IMR-90 (cell line): Measurements from ENCODE around the gene SLC2A3. TPM values are rescaled to one million over a fixed set of nuclear protein-coding genes. Genes with fewer than 3 reads are reported as not detected.
A peak's percentile ranks its signal among the peaks of the same experiment; 100 is the strongest.

ENCODE experiments used
- ATAC-seq: fragments of 200-7000 bp; cut with Tn5 transposase; 2 replicates; pipeline ENCODE4 v1.9.1; 2020; ENCODE audit warnings: low read depth, mild to moderate bottlenecking, moderate library complexity
- BruUV-seq: library from RNA; stranded (reverse); fragments of 400-500 nt; replicated peaks from 2 replicates; lab custom pipeline; 2021; lab: Mats Ljungman, UMichigan
- CTCF ChIA-PET: fragments of 300-600 bp; formaldehyde crosslinking; extraction: SDS; loops from one replicate; lab custom pipeline; 2021; ENCODE audit warnings: antibody characterized with exemption; lab: Yijun Ruan, JAX
- POLR2A ChIA-PET: fragments of 300-600 bp; sonication (Branson Sonifier 250); formaldehyde crosslinking; loops from one replicate; lab custom pipeline; 2022; ENCODE audit warnings: antibody characterized with exemption; ENCODE audit not compliant: unreplicated experiment; lab: Charles Lee
- DNase-seq: peaks from one replicate; pipeline ENCODE4 v3.0.0; 2013
- H2AFZ ChIP-seq: replicated peaks from 2 replicates; pipeline ENCODE3; 2013; ENCODE audit warnings: low read length, mild to moderate bottlenecking; ENCODE audit not compliant: poor library complexity
- H2AK5ac ChIP-seq: 2 replicates; pipeline ENCODE4 v1.6.1; 2013; ENCODE audit warnings: low read depth, low read length, inconsistent platforms
- H2AK9ac ChIP-seq: replicated peaks from 2 replicates; pipeline ENCODE3; 2013; ENCODE audit warnings: mild to moderate bottlenecking, low read depth, low read length, moderate library complexity; ENCODE audit not compliant: poor library complexity
- H2BK120ac ChIP-seq: 2 replicates; pipeline ENCODE4 v1.6.1; 2013; ENCODE audit warnings: low read depth, low read length, inconsistent platforms
- H2BK15ac ChIP-seq: 3 replicates; pipeline ENCODE4 v1.6.1; 2013; ENCODE audit warnings: low read depth, low read length, inconsistent platforms
- H2BK20ac ChIP-seq: 2 replicates; pipeline ENCODE4 v1.6.1; 2013; ENCODE audit warnings: low read depth, mild to moderate bottlenecking, inconsistent platforms, low read length, moderate library complexity
- H2BK5ac ChIP-seq: 2 replicates; pipeline ENCODE4 v1.6.1; 2013; ENCODE audit warnings: mild to moderate bottlenecking, low read depth, low read length, inconsistent platforms; ENCODE audit not compliant: poor library complexity, severe bottlenecking
- H3K14ac ChIP-seq: replicated peaks from 2 replicates; pipeline ENCODE4 v1.6.1; 2013; ENCODE audit warnings: low read depth, low read length, inconsistent platforms
- H3K18ac ChIP-seq: 2 replicates; pipeline ENCODE4 v1.6.1; 2013; ENCODE audit warnings: low read depth, low read length, control low read depth
- H3K23ac ChIP-seq: 2 replicates; pipeline ENCODE4 v1.6.1; 2013; ENCODE audit warnings: low read depth, low read length, inconsistent platforms
- H3K27ac ChIP-seq: 2 replicates; pipeline ENCODE4 v1.5.1; 2013; ENCODE audit warnings: mild to moderate bottlenecking, control low read depth, low read length; ENCODE audit not compliant: insufficient read depth
- H3K27me3 ChIP-seq: 2 replicates; pipeline ENCODE4 v1.6.1; 2013; ENCODE audit warnings: low read length; ENCODE audit not compliant: control insufficient read depth, insufficient read depth
- H3K36me3 ChIP-seq: 2 replicates; pipeline ENCODE4 v1.6.1; 2013; ENCODE audit warnings: low read length, mixed read lengths; ENCODE audit not compliant: control insufficient read depth, insufficient read depth
- H3K4ac ChIP-seq: 2 replicates; pipeline ENCODE4 v1.6.1; 2013; ENCODE audit warnings: low read depth, low read length, inconsistent platforms
- H3K4me1 ChIP-seq: 2 replicates; pipeline ENCODE4 v1.6.1; 2013; ENCODE audit warnings: low read length, mixed read lengths; ENCODE audit not compliant: control insufficient read depth, insufficient read depth
- H3K4me2 ChIP-seq: 2 replicates; pipeline ENCODE4 v1.6.1; 2013; ENCODE audit warnings: low read depth, mild to moderate bottlenecking, control low read depth, low read length, moderate library complexity
- H3K4me3 ChIP-seq: 2 replicates; pipeline ENCODE4 v1.5.1; 2013; ENCODE audit warnings: low read depth, mild to moderate bottlenecking, control low read depth, low read length, moderate library complexity; ENCODE audit not compliant: insufficient read depth
- H3K56ac ChIP-seq: 2 replicates; pipeline ENCODE4 v1.6.1; 2013; ENCODE audit warnings: low read length, inconsistent platforms; ENCODE audit not compliant: insufficient read depth; ENCODE audit errors: extremely low read depth
- H3K79me1 ChIP-seq, 2 experiments: 2 replicates each; pipeline ENCODE4 v1.6.1; 2013; ENCODE audit warnings: low read length in 2 of 2, inconsistent platforms in 1 of 2, low read depth in 1 of 2
- H3K9ac ChIP-seq: 2 replicates; pipeline ENCODE4 v1.6.1; 2013; ENCODE audit warnings: low read depth, low read length, control low read depth
- H3K9me1 ChIP-seq: 2 replicates; pipeline ENCODE4 v1.6.1; 2013; ENCODE audit warnings: low read length, inconsistent platforms; ENCODE audit not compliant: insufficient read depth
- H3K9me3 ChIP-seq: 2 replicates; pipeline ENCODE4 v1.6.1; 2013; ENCODE audit warnings: low read length; ENCODE audit not compliant: control insufficient read depth, insufficient read depth
- H4K20me1 ChIP-seq: 2 replicates; pipeline ENCODE4 v1.6.1; 2013; ENCODE audit warnings: low read length, inconsistent platforms; ENCODE audit not compliant: insufficient read depth
- H4K5ac ChIP-seq: 2 replicates; pipeline ENCODE4 v1.6.1; 2013; ENCODE audit warnings: mild to moderate bottlenecking, low read depth, low read length, control low read depth
- H4K8ac ChIP-seq, 2 experiments: 2 replicates each; pipeline ENCODE4 v1.6.1; 2013; ENCODE audit warnings: low read depth in 2 of 2, low read length in 2 of 2, control low read depth in 1 of 2, inconsistent platforms in 1 of 2
- H4K91ac ChIP-seq: 2 replicates; pipeline ENCODE4 v1.6.1; 2013; ENCODE audit warnings: low read depth, low read length, inconsistent platforms; ENCODE audit not compliant: insufficient read depth
- BHLHE40 ChIP-seq: fragments of 150-350 bp; IDR thresholded peaks from 2 replicates; pipeline ENCODE4 v1.6.1; 2016; ENCODE audit warnings: mild to moderate bottlenecking, low read depth, low read length
- CEBPB ChIP-seq: IDR thresholded peaks from 2 replicates; pipeline ENCODE4 v1.6.1; 2012; ENCODE audit warnings: low read depth, low read length, improper control_type of control experiment
- CHD1 ChIP-seq: IDR thresholded peaks from 2 replicates; pipeline ENCODE4 v1.6.1; 2012; ENCODE audit warnings: low read depth, low read length, improper control_type of control experiment
- FOS ChIP-seq: fragments of 150-350 bp; IDR thresholded peaks from 2 replicates; pipeline ENCODE4 v1.6.1; 2016; ENCODE audit warnings: low read depth, low read length
- MAFK ChIP-seq: IDR thresholded peaks from 2 replicates; pipeline ENCODE4 v1.6.1; 2012; ENCODE audit warnings: low read depth, low read length, improper control_type of control experiment
- NFE2L2 ChIP-seq: fragments of 150-350 bp; IDR thresholded peaks from 2 replicates; pipeline ENCODE4 v1.6.1; 2016; ENCODE audit warnings: low read depth, mild to moderate bottlenecking, low read length
- POLR2A ChIP-seq: IDR thresholded peaks from 2 replicates; pipeline ENCODE4 v1.6.1; 2012; ENCODE audit warnings: mild to moderate bottlenecking, low read depth, low read length
- RAD21 ChIP-seq: IDR thresholded peaks from 2 replicates; pipeline ENCODE4 v1.6.1; 2012; ENCODE audit warnings: low read length, improper control_type of control experiment
- RFX5 ChIP-seq: IDR thresholded peaks from 2 replicates; pipeline ENCODE4 v1.8.0; 2012; ENCODE audit warnings: low read depth, mild to moderate bottlenecking, low read length, moderate library complexity
- SMC3 ChIP-seq: fragments of 150-350 bp; IDR thresholded peaks from 2 replicates; pipeline ENCODE4 v1.6.1; 2016; ENCODE audit warnings: low read depth, mild to moderate bottlenecking, antibody characterized with exemption, low read length, moderate library complexity
- WGBS, 2 experiments: methylation state at CpG; one replicate each; pipeline versions ENCODE4 v1.1.5 to v1.1.7; 2013; ENCODE audit warnings: missing lambda C conversion rate in 2 of 2; ENCODE audit not compliant: insufficient read length in 1 of 2; ENCODE audit errors: extremely low coverage in 2 of 2; 5-methylcytosine and 5-hydroxymethylcytosine counted together
- dilution Hi-C: fragments of 300-500 bp; cut with HindIII; formaldehyde crosslinking; loops from one replicate; pipeline ENCODE4 v1.14.3; 2018; ENCODE audit warnings: low sequenced_read_pairs; ENCODE audit not compliant: unreplicated experiment
- in situ Hi-C: fragments of 300-500 bp; cut with MboI; formaldehyde crosslinking; loops from 3 replicates; pipeline ENCODE4 v1.14.3; 2019; ENCODE audit warnings: low sequenced_read_pairs, inconsistent platforms, mixed read lengths
- intact Hi-C: fragments of 100-400 bp; cut with micrococcal nuclease; formaldehyde crosslinking; loops from 2 replicates; pipeline ENCODE4 v1.10.0; 2022
- polyA plus RNA-seq, 3 experiments: library from polyadenylated mRNA; depleted of rRNA; stranded (reverse); fragments of >200 nt; gene quantifications; 2 replicates each; pipeline ENCODE4 v1.2.3, GENCODE V29; 2012; ENCODE audit warnings: low replicate concordance in 1 of 3
- total RNA-seq: library from RNA; depleted of rRNA; stranded (reverse); fragments of >200 nt; gene quantifications from 2 replicates; pipeline ENCODE4 v1.2.3, GENCODE V29; 2012
- TF ChIP-seq, protein P1 (sequence below): fragments of 150-350 bp; IDR thresholded peaks from 2 replicates; pipeline ENCODE4 v1.6.1; 2016; ENCODE audit warnings: low read depth, mild to moderate bottlenecking, low read length, moderate library complexity, borderline replicate concordance
- TF ChIP-seq, protein P2 (sequence below): conservative IDR thresholded peaks from 2 replicates; pipeline ENCODE4 v1.5.1; 2012; ENCODE audit warnings: mild to moderate bottlenecking, low read depth, low read length, improper control_type of control experiment
- TF ChIP-seq, protein P3 (sequence below): fragments of 150-350 bp; IDR thresholded peaks from 2 replicates; pipeline ENCODE4 v1.6.1; 2017; ENCODE audit warnings: mild to moderate bottlenecking, antibody characterized with exemption, low read length, low read depth

SLC2A3 gene
- total and polyA plus RNA-seq, 2 of the 4 experiments (the other 2 are of a cell fraction), result 46.1 to 54.8 TPM

DNA sequence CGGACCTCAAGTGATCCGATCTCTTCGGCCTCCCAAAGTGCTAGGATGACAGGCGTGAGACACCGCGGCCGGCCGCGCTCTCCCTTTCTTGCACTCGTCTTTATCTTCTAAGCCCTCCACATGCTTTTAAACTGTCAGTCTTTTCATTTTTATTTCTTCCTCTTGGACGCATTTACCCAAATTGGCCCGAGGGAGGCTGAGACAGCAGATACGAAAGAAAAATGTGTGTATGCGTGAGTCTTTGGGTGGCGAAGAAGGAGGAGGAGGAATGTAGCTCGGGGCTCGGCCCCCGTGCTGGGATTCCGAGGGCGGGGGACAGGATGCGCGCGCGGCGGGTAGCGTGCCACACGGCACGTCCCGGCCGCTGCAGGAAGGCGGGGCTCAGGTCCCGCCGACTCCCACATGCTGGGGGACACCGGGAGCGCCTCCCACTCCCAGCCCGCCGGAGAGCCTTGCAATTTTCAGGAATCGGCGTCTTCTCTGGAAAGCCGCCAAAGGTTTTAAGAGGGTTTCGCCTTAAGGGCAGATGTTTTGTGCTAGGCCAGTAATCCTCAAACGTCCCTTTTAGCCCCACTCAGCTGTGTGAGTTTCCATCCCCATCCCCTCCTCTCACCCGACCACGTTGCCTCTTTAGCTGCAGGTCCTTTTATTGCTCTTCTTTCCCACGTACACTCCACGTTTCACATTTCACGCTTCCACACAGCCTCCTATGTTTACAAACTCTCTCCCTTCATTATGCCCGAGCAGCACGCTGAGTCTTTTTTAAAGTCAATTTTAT lies 34.7 kb upstream of the SLC2A3 start (continued):
- TF ChIP-seq BHLHE40, result peak; percentile 90
- TF ChIP-seq POLR2A, result peak; percentile 72
- TF ChIP-seq RFX5, result no peak
- 0 out of 2 replicates have a peak, but pooled peaks have one; percentile 67 for TF ChIP-seq CHD1

DNA sequence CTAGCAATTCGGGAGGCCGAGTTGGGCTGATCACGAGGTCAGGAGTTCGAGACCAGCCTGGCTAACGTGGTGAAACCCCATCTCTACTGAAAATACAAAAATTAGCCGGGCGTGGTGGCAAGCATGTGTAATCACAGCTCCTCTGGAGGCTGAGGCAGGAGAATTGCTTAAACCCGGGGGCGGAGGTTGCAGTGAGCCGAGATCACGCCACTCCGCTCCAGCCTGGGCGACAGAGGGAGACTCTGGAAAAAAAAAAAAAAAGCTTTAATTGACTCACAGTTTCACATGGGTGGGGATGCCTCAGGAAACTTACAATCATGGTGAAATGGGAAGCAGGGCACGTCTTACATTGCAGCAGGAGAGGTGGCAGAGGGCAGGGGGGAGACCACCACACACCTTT lies 30.6 kb upstream of the SLC2A3 start:
- CTCF ChIA-PET, result interaction anchor here (1.0 kb wide), 1 partner anchor 28 kb away, joined by 3 read pairs; no protein-coding TSS in a partner anchor
- DNase-seq, result no peak
- Histone ChIP-seq H2AFZ (no peak overlapping the region), H2AK5ac (no peak overlapping the region), H4K8ac (no peak overlapping the region), H2BK15ac (no peak overlapping the region), H3K4ac (no peak overlapping the region), H2BK120ac (no peak overlapping the region), H3K56ac (no peak overlapping the region), H3K4me2 (no peak overlapping the region), H3K9me3 (no peaks in the 10 kb centered on the region), H2BK5ac (no peak overlapping the region), H3K14ac (no peak overlapping the region), H3K9me1 (no peaks in the 10 kb centered on the region), H3K9ac (no peak overlapping the region), H4K20me1 (no peaks in the 10 kb centered on the region), H3K4me3 (no peak overlapping the region), H3K18ac (no peak overlapping the region), H3K27ac (no peak overlapping the region), H2AK9ac (no peak overlapping the region), H3K36me3 (no peaks in the 10 kb centered on the region), H4K5ac (no peak overlapping the region), H3K4me1 (peaks cover 3% of the 10 kb centered on the region; the same call in 1 of the 2 replicates), H4K91ac (no peak overlapping the region), H2BK20ac (no peak overlapping the region), H3K23ac (no peak overlapping the region), H3K27me3 (no peaks in the 10 kb centered on the region), H3K79me1 (peaks cover 8% of the 10 kb centered on the region in 2 experiments; a peak in 3 of 4 replicates)
- dilution Hi-C loops (no loop called here), intact Hi-C loops (no loop called here), in situ Hi-C loops (loop anchor here (5.0 kb wide), 1 partner anchor 34 kb away; no protein-coding TSS in a partner anchor)
- BruUV-seq, result no TSS peak
- POLR2A ChIA-PET, result no interaction called here
- no peak for ATAC-seq
- 93% methylated on average over 2 of the region's 14 CpGs; no CpG with 5 or more reads in 1 of the 2 experiments for WGBS, 2 experiments
- TF ChIP-seq SMC3 (no peak), RAD21 (no peak), RFX5 (no peak), NFE2L2 (no peak), FOS (no peak), CHD1 (no peak), MAFK (no peak), CEBPB (no peak)
- TF ChIP-seq, protein P1, sequence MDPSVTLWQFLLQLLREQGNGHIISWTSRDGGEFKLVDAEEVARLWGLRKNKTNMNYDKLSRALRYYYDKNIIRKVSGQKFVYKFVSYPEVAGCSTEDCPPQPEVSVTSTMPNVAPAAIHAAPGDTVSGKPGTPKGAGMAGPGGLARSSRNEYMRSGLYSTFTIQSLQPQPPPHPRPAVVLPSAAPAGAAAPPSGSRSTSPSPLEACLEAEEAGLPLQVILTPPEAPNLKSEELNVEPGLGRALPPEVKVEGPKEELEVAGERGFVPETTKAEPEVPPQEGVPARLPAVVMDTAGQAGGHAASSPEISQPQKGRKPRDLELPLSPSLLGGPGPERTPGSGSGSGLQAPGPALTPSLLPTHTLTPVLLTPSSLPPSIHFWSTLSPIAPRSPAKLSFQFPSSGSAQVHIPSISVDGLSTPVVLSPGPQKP, result no peak
- TF ChIP-seq, protein P2, sequence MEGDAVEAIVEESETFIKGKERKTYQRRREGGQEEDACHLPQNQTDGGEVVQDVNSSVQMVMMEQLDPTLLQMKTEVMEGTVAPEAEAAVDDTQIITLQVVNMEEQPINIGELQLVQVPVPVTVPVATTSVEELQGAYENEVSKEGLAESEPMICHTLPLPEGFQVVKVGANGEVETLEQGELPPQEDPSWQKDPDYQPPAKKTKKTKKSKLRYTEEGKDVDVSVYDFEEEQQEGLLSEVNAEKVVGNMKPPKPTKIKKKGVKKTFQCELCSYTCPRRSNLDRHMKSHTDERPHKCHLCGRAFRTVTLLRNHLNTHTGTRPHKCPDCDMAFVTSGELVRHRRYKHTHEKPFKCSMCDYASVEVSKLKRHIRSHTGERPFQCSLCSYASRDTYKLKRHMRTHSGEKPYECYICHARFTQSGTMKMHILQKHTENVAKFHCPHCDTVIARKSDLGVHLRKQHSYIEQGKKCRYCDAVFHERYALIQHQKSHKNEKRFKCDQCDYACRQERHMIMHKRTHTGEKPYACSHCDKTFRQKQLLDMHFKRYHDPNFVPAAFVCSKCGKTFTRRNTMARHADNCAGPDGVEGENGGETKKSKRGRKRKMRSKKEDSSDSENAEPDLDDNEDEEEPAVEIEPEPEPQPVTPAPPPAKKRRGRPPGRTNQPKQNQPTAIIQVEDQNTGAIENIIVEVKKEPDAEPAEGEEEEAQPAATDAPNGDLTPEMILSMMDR, result no peak
- TF ChIP-seq, protein P3, sequence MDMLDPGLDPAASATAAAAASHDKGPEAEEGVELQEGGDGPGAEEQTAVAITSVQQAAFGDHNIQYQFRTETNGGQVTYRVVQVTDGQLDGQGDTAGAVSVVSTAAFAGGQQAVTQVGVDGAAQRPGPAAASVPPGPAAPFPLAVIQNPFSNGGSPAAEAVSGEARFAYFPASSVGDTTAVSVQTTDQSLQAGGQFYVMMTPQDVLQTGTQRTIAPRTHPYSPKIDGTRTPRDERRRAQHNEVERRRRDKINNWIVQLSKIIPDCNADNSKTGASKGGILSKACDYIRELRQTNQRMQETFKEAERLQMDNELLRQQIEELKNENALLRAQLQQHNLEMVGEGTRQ, result no peak
